HG03039 (cell line): Measurements from ENCODE around the gene RPS27A.
A peak's percentile ranks its signal among the peaks of the same experiment; 100 is the strongest.
"Not testable (repeated sequence)": the region's sequence is repeated elsewhere in the genome, so short reads cannot be mapped to it uniquely, and the experiment has no call there.

Source experiments
- ATAC-seq: cut with Tn5 transposase; IDR thresholded peaks from one replicate; pipeline ENCODE4 v1.9.1; 2021; ENCODE audit warnings: mild to moderate bottlenecking, moderate library complexity; ENCODE audit not compliant: unreplicated experiment

The RPS27A gene

GRCh38 chr2:55236992-55237543 lies 4.6 kb downstream of the RPS27A start:
- no peak for ATAC-seq

DNA sequence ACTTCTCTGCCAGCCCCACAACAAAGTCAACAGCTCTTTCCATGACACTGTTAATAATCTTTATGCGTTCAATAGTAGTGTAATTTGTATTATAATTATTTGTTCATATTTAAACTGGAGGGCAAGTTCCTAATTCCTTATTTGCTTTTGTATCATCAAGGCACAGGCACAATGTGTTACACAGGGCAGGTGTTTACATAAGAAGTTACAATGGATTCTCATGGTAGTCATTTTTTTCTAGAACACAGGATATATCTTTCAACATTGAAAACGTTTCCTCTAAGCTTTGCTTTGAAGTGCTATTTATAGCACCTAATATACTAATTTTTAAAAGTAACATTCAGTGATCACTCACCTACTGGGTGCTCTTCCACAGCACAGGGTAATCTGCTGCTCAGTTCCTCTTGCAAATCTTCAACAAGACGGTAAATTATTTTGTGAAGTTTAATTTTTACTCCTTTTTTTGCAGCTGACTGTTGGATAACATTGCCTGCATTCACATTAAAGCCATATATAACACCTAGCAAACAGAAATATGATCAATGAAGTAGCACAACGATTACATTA lies 7.3 kb downstream of the RPS27A start:
- ATAC-seq = no peak

- not testable (repeated sequence) for ATAC-seq
Measured at GRCh38 chr2:55241582-55241981, 9.1 kb downstream of the RPS27A start.

DNA sequence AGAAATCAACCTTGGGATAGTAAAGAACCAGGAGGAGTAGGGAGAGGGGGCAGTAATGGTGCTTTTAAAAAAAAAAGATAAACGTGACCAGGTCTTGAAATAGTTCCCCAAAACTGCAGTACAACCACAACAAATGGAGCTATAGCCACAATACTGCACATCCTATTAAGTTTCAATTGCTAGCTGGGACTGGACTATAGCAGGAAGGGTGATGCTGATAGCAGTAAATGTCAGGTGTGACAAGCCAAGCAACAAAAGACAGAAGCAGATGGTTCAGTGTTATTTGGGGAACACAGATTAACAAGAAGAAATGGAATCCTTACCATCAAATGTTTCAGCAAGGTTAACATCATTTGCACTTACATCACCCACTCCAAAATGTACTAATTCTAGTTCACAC lies 10.1 kb downstream of the RPS27A start:
- no peak for ATAC-seq

DNA sequence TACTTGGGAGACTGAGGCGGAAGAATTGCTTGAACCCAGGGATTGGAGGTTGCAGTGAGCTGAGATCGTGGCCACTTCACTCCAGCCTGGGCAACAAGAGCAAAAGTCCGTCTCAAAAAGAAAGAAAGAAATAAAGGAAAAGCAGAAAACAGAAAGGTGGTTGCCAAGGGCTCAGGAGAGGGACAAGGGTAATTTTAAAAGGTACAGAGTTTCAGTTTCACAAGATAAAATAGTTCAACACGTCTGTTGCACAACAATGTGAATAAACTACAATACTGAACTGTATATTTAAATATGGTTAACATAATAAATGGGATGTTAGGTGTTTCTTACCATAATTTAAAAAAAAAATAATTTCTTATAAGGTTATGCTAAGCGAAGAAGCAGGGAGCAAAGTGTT lies 12.9 kb downstream of the RPS27A start:
- ATAC-seq = no peak

DNA sequence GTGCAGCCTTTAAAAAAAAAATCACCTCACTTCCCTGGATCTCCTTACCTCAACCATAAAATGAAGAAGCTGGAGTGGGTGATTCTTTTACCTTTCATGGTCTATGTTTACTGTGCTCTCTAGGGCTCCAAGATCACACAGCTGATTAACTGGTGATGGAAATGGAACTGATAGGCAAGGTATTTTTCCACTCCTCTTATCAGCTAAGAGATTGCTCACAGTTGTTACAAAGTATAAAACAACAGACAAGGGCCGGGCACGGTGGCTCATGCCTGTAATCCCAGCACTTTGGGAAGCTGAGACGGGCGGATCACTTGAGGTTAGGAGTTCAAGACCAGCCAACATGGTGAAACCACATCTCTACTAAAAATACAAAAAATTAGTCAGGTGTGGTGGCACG lies 14.5 kb downstream of the RPS27A start:
- ATAC-seq = no peak

DNA sequence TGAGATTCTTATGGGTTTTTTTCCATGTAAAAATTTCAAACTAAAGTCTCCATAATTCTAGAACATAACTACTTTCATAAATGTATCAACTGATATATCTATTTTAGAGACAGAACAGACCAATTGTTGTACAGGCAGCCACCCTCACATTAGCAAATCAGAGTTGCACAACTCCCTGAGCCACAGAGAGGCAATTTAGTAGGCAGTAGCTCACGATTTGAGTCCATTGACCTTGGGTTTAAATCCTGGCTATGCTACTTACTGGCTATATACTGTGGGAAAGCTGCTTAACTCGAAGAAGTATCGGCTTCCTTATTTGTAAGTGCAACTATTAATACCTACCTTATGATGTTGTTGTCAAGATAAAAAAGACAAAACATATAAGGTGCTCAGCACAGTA lies 20.3 kb downstream of the RPS27A start:
- no peak for ATAC-seq

DNA sequence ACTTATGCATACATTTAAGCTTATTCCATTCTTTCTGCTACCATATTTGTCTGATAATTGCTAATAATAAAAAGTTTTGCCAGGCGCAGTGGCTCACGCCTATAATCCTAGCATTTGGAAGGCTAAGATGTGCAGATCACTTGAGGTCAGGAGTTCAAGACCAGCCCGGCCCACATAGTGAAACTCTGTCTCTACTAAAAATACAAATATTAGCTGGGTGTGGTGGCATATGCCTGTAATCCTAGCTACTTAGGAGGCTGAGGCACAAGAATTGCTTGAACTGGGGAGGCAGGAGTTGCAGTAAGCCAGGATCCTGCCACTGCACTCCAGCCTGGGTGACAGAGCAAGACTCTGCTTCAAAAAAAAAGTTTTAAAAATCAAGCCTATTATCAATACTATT lies 27.1 kb downstream of the RPS27A start:
- ATAC-seq = not testable (repeated sequence)

- no peak for ATAC-seq
Measured at GRCh38 chr2:55268288-55268906, 35.9 kb downstream of the RPS27A start.

- peak; percentile 97 for ATAC-seq
Measured at GRCh38 chr2:55268907-55269644, 36.6 kb downstream of the RPS27A start, which contains the start of gene MTIF2. Gene MTIF2, minus strand, starts transcription at chr2:55269231. Its CDS starts 5,373 bp downstream, at chr2:55263858.

GRCh38 chr2:55269645-55269990 lies 37.1 kb downstream of the RPS27A start:
- ATAC-seq = no peak

DNA sequence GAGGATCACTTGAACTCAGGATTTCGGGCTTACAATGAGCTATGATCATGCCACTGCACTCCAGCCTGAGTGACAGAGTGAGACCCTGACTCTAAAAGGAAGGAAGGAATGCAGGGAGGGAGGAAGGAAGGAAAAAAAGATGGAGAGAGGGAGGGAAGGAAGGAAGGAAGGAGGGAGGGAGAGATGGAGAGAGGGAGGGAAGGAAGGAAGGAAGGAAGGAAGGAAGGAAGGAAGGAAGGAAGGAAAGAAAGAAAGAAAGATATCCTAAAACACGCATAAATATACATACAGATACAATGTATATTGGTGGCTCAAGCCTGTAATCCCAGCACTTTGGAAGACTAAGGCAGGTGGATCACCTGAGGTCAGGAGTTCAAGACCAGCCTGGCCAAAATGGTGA lies 41.9 kb downstream of the RPS27A start:
- ATAC-seq = not testable (repeated sequence)

- no peak for ATAC-seq
Measured at GRCh38 chr2:55277310-55277709, 44.8 kb downstream of the RPS27A start.

- ATAC-seq = not testable (repeated sequence)
Measured at GRCh38 chr2:55279214-55279835, 46.8 kb downstream of the RPS27A start.

- not testable (repeated sequence) for ATAC-seq
Measured at GRCh38 chr2:55279859-55280424, 47.5 kb downstream of the RPS27A start.

DNA sequence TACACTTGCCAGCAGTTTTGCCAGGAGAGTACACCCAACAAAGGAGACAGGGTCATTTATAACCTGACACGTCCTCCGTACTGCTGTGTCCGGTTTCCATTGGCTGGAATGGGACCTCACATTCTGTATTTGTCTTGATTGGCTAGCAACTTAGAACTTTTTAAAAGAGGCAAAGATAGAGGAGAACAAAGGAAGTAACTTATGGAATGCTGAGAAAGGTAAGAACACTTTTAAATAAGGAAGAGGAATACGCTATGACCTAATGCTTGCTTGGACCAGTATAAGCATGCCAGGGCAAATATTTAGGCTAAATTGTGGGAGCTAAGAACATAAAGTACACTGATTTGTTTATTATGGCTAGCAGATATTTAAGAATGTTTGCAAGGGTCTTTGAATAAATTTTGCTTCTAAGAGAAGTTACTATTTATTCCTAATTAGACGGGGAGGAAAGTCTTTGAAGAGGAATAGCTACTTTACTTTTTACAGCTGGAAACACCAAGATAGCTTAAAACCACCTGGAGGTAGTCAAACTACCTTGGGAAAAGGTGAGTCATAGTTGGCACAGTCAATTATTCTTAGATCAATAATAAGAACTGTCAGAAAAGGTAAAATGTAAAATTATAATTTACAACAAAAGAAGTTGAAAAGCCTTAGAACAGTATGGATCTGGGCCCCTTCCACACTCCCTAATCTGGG lies 48.5 kb downstream of the RPS27A start:
- ATAC-seq = not testable (repeated sequence)

GRCh38 chr2:55282110-55282917 lies 49.8 kb downstream of the RPS27A start:
- peak; percentile 98 for ATAC-seq

- no peak for ATAC-seq
Measured at GRCh38 chr2:55283083-55283482, 50.6 kb downstream of the RPS27A start.
